ENCODE data around the gene ADPGK. TPM values are rescaled to one million over a fixed set of nuclear protein-coding genes. Genes with fewer than 3 reads are reported as not detected.

Gene ADPGK
- total RNA-seq, 1 donor from 2014 or later, result 67.3 TPM

GRCh38 chr15:72706266-72706665 is 77.3 kb downstream of the ADPGK start:
- Histone ChIP-seq H3K9ac (ENCODE audit: low read length) (no peak overlapping the region), H3K36me3 (ENCODE audit: insufficient read depth, low read length) (no peaks in the 10 kb centered on the region), H2AFZ (ENCODE audit: low read depth, low read length) (no peak overlapping the region), H3K4me2 (ENCODE audit: low read length) (no peak overlapping the region), H3K27me3 (ENCODE audit: insufficient read depth, low read length) (no peaks in the 10 kb centered on the region), H3K4me3 (ENCODE audit: insufficient read depth, low read depth, low read length) (no peak overlapping the region), H4K20me1 (ENCODE audit: insufficient read depth, low read length) (peaks cover 7% of the 10 kb centered on the region), H3K4me1 (ENCODE audit: insufficient read depth, low read length) (no peaks in the 10 kb centered on the region), H3K79me2 (ENCODE audit: insufficient read depth, low read length) (peaks cover 3% of the 10 kb centered on the region), H3K27ac (ENCODE audit: low read depth, low read length) (no peak overlapping the region), H3K9me3 (ENCODE audit: insufficient read depth, low read depth, low read length) (no peaks in the 10 kb centered on the region)
- FAIRE-seq (no peak), DNase-seq (ENCODE audit: low read depth) (peak; percentile 38)
- Mint-ChIP-seq H3K36me3 (ENCODE audit: low read depth, unreplicated experiment) (peaks cover 4% of the 10 kb centered on the region), H3K9me3 (ENCODE audit: unreplicated experiment) (no peaks in the 10 kb centered on the region), H3K27ac (ENCODE audit: unreplicated experiment) (no peak overlapping the region), H3K4me3 (ENCODE audit: unreplicated experiment) (no peak overlapping the region), H3K4me1 (ENCODE audit: low read depth, unreplicated experiment) (peaks cover 12% of the 10 kb centered on the region), H3K27me3 (ENCODE audit: low read depth, unreplicated experiment) (no peaks in the 10 kb centered on the region)
- no peak for TF ChIP-seq CTCF (IDR thresholded peaks at IDR 0.05; ENCODE audit: insufficient read depth, low read depth, low read length)
- no peak for TF ChIP-seq EZH2 (IDR thresholded peaks at IDR 0.05; ENCODE audit: insufficient read depth, low read length)

Other genes with a start within 250 kb of the ADPGK start
- gene GOLGA6B, start 129.1 kb downstream of the ADPGK start, total RNA-seq, result 0.36 TPM in 1 of 2 replicates, not detected in the other
- gene HIGD2B, start 97.6 kb downstream of the ADPGK start, total RNA-seq, result not detected in 2 replicates
- gene BBS4, start 97.6 kb downstream of the ADPGK start, total RNA-seq, result 16.9 and 17.7 TPM in 2 replicates

Data from astrocyte (in vitro differentiated cells and primary cell).